Measurements from ENCODE around the gene RSPRY1.

The RSPRY1 gene

GRCh38 chr16:57284209-57284951 lies 98.3 kb downstream of the RSPRY1 start, which contains the start of gene PLLP:
Gene PLLP, minus strand, starts transcription at chr16:57284672. Its CDS starts 132 bp downstream, at chr16:57284540.
- DNase-seq (ENCODE audit: extremely low spot score, insufficient read length, low read depth): no peak
- FAIRE-seq: no peak

DNA sequence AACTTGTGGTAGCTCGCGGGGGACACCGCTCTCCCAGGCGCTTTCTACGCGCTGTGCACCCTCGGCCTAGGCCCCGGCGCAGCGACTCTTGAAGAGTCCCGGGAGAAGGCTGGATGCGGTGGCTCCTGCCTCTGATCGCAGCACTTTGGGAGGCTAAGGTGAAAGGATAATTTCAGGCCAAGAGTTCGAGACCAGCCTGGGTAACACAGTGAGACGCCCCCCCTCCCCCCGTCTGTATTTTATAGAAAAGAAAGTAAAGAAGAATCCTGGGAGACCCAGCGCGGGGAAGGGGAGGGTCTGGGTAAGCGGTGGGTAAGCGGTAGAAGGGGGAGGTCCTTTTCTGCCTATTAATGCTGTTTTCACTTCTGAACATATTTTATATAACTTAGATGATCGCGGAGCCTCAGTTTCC lies 98.8 kb downstream of the RSPRY1 start:
- no peak for DNase-seq (ENCODE audit: extremely low spot score, insufficient read length, low read depth)
- FAIRE-seq: no peak

- FAIRE-seq (no peak), DNase-seq (ENCODE audit: extremely low spot score, insufficient read length, low read depth) (no peak)
Measured at GRCh38 chr16:57285379-57285778, 99.2 kb downstream of the RSPRY1 start.

- DNase-seq (ENCODE audit: extremely low spot score, insufficient read length, low read depth): no peak
- FAIRE-seq: no peak
Measured at GRCh38 chr16:57289391-57290257, 103.5 kb downstream of the RSPRY1 start.

Measured in GM18507 (cell line).